GM19025 (cell line): Measurements from ENCODE around the gene COL4A2.
A peak's percentile ranks its signal among the peaks of the same experiment; 100 is the strongest.

Experiments used
- ATAC-seq: cut with Tn5 transposase; IDR thresholded peaks from one replicate; pipeline ENCODE4 v1.9.1; 2021; ENCODE audit warnings: mild to moderate bottlenecking, low read depth, moderate library complexity; ENCODE audit not compliant: unreplicated experiment

The COL4A2 gene

DNA sequence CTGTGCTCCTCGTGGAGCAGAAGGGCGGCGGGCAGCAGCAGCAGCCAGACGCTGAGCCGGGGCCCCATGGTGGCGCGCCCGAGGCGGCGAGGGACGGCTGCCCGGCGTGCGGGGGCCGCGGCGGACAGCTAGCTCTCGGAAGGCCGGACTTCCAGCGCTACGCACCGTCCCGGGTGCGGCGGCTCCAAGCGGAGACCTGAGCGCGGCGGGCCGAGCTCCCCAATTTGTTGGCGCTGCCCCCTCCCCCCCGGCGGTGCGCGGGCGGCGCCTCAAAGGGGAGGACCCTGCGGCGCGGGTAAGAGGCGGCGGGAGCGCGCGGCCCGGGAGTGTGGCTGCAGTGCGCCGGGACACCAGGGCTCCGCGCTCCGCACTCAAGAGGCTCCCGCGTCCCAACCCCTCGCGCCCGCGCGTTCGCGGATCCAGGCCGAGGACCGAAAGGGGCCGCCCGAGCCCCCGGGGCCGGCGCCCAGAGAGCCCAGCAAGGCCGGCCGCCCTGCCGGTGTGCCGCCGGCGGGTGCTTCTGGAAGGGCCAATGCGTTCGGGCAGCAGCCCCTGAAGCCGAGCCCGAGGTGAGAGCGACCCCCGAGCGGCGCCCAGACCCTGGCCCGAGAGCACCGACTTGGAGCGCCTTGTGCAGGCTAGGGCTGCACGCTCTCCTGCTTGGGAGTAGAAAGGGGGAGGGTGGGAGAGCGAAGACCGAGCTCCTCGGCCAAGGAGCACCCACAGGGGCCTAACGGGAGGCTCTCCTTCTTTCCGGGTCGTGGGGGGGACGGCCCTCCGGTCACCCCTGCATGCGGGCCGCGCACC, at the start of gene COL4A2, which contains the start of gene COL4A1:
COL4A2 (plus strand) TSS at position 325 of the 807 bp plus-strand sequence. CDS start 620 bp downstream, outside the sequence.
COL4A1 (minus strand) TSS at position 198 of the 807 bp plus-strand sequence; CDS start at position 68, 130 bp downstream.
- ATAC-seq: no peak

DNA sequence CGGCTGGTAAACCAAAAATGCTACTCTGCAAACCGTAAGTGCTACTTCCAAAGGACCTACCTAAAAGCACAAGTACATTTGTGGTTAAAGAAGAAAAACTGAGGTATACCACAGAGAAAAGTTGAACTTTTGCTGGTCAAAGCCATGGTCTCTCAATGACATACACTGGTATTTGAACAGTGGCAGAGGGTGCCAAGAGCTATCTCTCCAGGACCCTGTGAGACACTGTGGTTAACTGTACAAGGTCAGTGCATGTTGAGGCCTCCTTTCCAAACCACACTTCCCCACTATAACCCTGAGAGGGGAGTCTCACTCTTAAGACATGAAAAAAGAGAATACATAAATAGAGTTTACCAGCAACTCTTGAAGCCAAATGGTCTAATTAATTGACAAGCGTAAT, 49.7 kb upstream of the COL4A2 start:
- ATAC-seq: no peak

DNA sequence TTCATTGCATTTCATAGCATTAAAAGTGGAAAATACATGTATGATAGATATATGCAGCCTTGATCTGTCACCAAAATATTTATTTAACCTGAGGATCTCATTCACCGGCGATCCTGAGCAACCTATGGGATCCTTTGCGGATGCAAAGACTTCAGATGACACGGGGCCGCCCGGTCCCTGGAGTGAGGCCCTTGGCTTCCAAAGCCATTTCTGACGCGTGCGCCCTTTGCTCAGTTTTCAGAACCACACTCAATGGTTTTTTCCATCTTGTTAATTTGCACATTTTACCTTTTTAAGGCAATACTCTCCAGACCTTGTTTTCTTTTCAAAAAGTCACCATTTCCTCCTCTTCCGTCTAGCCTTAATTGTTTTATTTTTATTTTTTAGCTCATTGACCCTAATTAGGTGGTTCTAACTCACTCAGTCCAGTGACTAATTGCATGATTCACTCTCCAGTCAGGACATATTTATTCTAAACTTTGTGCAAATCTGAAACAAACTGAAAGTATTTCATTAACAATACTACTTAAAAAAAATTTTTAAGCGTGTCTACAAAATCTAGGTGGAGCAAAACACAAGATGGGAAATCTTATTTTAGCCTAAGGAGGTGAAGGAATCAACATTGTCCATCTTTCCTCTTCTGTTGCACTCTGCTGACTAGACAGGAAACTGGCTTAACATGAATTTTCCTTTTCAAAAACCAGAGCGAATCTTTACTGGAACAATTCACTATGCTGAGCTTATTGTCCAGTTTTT, 48.0 kb upstream of the COL4A2 start:
- ATAC-seq: no peak

DNA sequence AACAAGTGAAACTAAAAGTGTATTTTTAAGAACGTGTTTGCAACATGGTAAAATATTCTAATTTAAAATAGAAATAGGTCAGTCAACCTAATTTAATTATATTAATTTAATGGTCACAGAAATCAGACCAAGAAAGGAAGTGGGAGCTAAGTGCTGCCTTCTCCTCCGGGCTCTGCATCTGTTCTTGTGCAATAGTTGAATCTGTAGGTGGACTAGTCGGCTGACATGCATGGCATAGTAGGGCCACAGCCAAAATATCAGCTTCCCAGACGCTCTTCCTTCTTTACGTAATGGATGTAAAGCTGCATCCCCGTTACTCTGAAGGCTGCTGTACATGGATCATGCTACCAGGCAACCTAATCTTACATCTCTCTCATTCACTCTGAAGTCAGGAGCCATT, 47.4 kb upstream of the COL4A2 start:
- no peak for ATAC-seq

DNA sequence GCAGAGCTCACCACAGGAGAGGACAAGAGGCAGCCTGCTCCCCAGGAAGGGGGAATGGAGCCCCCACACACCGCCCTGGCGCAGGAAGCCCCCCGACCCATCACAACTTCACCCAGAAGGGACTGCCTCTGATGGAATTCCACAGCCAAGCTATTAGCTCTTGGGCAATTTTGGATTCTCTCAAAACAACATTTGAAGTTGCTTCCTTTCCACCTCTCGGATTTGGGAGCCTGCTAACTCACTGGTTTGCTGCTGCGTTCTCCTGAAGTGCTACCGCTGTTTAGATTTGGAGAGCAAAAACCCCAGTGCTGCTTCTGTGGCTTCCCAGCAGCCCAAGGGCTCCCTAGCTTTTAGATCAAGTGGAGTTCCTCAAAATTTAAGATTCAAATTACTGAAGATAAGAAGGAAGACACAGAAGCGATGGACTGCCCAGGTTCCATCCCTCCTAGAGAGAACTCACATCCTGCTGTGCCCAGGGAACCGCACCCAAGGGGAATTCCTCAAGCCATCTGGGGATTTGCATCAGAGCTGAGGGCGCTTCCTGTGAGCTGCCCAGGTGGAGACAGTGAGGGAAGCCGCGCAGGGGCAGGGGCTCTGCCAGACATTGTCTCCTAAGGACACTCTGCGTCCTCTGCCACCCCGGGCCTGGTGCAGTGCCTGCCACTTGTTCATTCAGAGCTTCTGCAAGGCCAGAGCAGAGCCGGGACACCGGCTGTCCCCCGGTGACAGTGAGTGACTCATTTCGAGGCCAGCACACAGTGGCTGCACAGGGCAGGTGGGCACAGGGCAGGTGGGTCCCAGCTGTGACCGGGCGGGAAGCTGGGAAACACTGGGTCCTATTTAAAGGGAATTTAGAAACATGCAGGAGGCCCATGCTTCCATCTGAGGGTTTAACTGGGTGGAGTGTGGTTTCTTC, 45.7 kb upstream of the COL4A2 start:
- ATAC-seq: peak; percentile 53

DNA sequence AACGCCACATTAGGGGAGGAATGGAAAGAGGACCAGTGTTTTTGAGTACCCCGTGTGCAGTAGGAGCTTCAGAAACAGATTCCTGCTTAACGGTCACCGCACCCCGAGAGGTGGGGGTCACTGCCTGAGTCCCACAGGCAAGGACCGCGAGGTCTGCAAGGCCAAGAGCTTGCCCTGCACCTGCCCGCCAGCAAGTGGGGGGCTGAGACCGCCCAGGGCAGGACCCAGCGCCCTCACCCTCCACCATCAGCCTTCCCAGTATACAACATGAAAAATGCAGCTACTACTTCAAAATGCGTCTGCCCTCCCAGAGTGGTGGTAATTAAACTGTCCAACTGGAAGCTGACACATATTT, 45.0 kb upstream of the COL4A2 start:
- ATAC-seq: no peak

DNA sequence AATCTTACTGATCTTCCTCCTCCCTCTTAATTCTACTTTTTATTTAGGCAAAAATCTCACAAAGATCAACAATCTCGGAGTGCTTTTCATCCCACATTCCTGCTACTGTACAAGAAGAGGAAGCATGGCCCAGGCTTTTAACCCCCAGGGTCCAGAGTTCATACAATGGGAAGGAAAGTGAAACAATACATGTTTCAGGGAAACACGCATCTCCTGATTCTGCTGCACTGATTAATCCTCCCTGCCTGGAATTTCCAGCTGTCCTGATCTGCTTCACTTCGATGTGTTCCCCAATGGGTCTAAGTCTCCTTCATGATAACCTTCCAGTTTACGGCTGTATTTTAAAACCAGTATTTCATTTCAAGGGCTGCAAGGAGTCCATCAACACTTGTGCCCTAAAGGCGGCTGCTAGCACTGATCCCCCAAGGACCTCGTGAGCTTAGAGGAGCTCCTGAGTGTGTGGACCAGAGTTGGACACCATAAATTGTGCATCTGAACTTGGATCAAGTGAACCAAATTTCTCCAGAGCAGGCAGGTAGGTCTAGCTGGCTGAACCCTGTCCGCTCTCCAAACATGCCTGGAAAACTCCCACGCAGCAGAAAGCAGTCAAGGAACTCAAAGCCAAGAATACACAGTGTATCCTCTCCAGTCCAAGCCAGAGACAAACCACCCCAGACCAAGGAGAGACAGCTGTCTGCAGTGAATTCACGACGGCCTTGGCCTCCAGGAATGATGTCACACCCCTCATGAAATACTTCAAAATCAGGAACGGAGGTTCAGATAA, 44.4 kb upstream of the COL4A2 start:
- ATAC-seq: no peak

DNA sequence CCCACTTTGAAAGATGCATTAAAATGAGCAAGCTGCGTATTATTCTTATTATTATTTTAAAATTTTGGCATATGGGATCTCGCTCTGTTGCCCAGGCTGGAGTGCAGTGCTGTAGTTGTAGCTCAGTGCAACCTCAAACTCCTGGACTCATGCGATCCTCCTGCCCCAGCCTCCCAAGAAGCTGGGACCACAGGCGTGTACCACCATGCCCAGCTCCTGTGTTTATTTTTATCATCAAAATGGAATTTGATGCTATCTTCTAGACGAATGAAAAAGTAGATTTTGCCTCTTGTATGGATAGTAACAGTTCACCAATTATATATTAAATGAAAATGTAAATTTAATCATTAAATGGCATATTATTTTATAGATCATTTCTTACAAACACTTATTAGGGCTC, 43.7 kb upstream of the COL4A2 start:
- ATAC-seq: no peak

DNA sequence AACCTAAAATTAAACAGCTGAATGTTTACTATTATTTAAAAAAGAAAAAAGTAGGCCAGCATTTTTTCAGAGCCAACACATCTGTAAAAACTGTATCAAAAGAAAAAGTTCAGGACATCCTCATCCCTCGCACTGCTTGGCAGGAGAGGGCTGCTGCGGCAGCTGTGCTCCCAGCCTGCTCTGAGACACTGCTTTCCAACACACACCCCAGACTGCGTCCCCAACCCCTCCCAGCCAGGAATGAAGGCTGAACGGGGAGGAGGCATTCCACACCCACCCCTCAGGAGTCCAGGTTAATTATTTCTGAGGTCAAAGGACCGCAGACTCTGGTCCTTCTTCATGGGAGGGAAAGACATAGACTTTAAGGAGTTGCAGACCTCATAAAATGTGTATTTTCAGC, 43.2 kb upstream of the COL4A2 start:
- no peak for ATAC-seq

DNA sequence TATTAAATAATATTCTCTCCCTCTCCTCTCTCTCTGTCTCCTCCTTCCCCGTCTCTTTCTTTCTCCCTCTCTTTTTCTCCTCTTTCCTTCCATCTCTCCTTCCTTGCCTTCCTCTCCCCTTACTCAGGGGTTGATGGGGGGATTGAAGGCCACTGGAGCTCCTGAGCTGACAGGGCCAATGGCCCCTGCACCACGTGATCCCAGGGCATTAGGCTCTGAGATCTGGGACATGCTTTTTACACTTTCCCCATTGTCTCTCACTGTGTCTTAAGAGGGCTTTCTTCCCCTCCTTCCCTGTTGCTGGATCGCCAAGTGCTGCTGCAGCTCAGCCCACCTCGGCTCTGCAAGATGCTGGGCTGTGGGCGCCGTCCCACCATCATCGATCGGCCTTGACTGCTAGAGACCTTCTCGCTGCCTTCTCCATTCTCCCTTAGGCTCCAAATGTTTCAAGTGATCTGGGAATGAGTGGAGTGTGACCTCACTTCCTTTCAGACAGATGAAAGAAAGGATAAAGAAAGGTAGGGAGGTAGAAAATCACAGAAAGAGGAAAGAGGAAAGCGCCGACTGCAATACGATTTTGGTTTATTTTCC, 42.3 kb upstream of the COL4A2 start:
- ATAC-seq: no peak

DNA sequence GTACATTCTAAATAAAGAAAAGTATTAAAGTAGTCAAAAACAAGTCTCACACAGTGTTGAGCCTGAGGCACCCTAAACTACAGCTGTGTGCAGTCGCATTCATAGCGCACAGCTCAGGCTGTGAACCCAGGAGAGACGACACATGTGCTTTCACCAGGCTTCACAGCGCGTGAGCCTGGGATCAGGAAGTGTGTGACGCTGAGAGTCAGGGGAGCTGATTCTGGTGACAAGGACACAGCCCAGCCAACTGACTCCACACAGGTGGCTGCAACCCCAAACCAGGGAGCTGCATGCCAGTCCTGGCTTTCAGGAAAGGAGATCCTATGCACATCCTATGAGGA, 41.8 kb upstream of the COL4A2 start:
- no peak for ATAC-seq

DNA sequence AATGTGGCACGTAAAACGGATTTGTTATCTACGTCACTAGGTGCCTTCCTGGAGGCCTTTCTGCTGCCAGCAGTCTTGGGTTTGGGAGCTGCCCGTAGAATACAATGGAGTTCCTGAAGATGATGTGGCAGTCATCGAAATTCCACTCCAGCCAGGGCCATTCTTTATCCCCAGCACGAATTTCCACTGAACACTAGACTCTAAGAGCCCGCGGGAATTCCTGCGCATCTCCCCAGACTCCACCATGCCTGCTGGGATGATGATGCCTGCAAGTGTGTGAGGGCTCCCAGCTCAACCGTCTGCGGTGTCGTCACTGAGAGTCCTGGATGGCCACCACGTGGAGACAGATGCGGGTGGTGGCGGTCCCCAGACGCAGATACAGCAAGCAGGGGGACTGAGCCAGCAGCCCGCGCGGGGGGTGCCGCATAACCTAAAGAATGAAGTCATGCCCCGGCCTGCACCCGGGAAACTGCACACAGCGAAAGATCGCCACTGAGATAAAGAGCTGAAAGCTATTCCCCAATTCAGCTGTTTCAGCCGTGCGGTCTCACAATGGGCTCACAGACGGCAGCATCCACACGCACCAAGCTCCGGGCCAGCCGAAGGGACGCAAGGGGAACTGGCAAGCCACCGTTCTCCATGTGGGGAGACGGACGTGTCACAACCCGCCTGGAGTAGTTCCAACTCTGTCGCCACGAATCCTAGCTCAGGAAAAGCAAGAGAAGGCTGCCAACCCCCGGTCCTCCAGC, 41.2 kb upstream of the COL4A2 start:
- ATAC-seq: no peak

DNA sequence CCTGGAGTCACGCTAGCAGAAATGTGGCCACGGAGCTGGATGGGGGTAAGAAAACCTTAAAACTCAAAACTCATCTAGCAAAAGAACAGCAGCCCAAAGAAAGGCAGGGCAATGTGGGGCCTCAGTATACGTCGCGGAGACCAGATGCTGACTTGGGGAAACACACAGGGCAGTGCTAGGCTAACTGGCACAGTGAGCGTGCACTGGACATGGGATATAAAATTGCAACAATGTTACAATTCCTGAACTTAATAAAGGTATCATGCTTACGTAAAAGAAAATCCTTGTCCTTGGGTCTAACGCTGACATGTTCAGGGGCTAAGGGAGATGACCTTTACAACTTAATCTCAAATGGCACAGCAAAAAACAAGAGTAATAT, 40.7 kb upstream of the COL4A2 start:
- no peak for ATAC-seq

DNA sequence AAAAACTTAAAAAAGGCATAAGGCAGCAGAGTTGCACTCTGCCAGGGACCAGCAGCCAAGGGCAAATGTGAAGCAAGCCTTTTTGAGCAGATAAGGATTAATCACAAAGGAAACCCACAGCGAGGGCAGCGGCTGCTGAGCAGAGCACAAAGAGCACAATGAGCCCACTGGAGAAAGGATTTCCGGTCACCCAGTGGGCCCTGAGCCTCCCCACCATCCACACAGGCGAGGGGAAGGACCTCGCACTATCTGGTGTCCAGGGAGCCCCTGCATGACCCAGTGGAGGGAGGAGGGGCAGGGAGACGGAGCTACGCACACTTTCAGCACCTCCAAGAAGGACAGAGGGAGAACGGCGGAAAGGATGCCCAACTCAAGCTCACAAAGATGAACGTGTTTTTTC, 40.1 kb upstream of the COL4A2 start:
- ATAC-seq: no peak

DNA sequence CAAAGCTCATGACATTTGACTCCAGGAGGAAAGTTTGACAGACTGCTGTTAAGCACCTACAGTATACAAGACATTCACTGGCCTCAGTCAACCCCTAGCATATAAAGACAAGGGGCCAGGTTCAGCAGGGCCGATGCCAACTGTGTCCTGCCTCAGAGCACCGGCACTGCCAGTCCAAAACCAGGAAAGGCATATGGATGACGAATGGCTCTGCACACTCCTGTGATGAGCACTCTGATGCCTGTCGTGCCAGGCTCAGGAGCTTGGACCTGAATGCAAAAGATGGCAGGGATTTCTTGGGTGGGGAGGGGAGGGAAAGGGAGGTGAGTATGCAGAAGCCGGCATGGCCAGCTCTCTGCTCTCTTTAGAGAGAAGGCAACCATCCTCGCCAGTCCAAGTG, 39.0 kb upstream of the COL4A2 start:
- ATAC-seq: no peak

DNA sequence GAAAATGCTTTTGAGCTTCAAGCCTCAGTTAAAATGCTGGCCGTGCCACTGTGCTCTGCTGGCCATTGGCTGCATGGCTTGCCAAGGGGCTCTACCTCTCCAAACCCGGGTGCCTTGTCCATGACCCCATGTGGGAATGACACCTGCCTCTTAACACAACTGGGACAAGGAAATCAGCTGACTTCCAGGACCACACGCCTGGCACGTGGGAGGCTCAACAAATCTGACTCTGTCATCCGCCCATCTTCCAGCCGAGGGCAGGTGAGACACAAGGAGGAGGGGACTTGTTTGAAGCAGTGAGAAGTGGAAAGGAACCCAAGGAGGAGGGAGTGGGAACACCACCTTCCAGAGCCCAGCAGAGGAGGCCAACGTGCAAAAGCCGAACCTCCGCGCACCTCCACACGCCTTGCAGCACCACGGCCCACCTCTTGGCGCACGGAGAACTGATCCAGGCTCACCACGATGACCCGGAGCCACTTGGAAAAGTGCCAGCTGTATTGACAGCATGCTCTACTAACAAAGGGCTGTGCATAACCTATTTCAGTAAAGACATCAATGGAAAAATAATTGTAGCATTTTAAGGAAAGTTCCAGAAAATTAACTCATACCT, 38.4 kb upstream of the COL4A2 start:
- no peak for ATAC-seq

DNA sequence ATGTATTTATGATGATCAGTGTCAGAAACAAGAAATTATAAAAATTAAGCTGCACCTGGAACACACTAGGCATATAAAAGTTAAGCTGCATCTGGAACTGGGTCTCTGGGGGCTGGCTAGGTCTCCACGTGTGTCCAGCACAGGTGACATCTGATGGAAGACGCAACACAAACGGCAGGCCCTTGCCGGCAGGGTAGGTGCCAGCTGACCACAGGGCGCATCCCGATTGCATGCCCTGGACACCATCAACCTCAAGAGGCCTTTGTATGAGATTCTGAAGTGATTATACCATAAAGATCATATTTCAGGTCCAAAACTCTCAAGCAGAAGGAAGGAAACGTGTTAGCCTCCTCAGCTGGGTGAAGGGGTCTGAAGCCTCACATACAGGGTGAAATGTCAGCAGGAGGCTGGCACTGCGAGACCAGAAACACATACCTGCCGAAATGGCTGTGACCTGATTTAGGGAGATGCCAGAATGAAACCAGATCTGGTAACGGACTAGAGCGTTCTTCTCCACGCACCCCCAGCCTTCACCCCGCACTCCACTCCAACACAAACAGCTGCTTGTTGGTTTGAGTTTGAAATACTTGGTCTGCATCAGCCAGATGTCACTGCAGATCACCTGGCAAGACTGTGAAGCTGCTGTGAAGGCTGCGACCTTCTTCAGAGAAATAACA, 37.4 kb upstream of the COL4A2 start:
- no peak for ATAC-seq

DNA sequence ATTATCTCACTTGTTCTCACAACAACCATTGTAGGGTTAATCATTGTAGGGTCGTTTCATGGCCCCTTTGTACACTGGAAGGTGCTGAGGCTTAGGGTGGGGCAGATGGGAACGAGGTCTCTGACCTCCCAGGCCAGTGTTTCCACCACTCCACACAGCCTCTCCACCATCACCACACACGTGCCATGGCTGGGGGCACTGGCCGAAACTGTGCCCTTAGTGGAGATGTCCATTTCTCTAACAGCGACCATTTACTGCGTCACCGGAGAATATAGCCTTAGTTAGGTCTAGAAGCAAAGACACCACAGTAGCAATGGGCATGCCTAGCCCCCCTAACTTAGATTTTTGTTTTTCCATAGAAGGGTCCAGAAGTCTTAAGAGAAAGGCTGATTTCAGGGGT, 36.6 kb upstream of the COL4A2 start:
- no peak for ATAC-seq
